Islet precursor cell (in vitro differentiated cells): ENCODE data around the gene CACNA2D1.

Experiments used
- DNase-seq: peaks from one replicate; pipeline ENCODE4 v3.0.0-alpha.2; 2018

The CACNA2D1 gene

DNA sequence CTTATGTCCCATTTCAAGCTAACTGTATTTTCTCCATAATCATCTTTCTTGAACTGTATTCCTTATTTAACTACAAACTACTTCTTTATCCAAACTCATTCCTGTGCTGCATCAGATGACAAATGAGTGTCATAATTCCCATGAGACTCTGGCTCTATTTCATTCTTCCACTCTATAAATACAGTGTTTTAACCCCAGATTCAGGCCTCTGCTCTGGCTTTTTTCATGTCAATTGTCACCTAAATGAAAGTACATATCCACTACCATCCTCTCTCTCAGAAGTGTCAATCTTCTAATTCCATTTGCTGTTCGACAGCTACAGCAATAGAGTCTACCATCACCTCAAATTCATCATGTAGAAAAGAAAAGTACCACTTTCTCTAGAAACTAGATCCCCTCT is 172.7 kb downstream of the CACNA2D1 start:
- DNase-seq, result no peak

DNA sequence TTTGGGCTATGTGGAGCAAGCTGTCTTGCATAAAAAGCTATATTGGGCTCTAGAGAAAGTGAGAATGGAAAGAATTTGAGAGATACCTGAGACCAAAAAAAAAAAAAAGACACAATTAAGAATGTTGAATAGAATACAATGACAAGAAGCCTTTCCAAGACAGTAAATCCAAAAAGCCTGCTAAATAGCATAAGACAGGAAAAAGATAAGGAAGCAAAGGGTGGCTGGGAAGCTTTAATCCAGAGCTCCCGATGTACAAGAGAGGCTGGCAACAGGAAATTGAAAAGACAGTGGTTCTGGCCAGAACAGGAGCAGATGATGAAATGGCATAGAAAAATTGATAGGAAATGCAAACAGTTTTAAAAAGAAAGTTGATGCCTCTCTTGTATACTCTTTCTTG is 174.9 kb downstream of the CACNA2D1 start:
- DNase-seq, result no peak

DNA sequence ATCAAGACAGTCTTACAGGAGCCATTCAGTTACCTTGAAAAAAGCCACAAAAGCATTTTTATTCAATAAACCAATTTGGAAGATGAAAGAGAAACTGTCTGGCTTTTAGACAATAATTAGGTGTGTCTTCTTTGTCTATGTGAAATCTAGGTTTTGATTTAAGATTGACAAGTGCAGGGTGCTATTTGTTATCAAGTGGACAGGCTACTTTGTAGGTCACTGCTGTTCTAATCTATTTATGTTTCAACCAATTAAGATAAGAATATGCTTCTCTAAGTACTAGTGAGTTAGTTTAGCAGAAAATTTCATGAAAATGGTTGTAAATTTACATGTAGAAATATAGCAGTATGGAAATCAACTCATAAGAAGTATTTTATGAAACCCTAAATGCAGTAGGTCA is 177.5 kb downstream of the CACNA2D1 start:
- DNase-seq, result no peak

DNA sequence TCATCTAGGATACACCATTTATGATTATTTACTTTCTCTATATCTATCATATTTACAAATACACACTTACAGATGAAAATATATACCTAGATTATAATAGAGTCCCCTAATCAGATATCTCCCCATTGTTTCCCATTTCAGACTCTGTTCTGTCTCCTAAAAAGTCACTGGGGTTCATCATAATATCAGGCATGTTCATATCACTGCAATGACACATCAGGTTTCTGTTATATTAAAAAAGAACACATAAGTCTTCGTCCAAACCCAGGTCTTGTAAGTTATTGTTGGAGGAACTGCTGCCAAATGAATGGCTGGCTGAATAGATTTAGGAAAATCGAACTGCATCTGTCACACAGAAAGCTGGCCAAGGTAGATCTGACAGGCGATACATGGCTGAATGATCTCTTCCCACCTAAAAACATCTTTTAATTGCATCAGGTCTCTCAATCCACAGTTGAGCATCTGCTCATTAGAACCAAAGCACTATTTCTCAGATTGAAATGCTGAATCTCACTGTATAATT is 178.7 kb downstream of the CACNA2D1 start:
- DNase-seq, result no peak

DNA sequence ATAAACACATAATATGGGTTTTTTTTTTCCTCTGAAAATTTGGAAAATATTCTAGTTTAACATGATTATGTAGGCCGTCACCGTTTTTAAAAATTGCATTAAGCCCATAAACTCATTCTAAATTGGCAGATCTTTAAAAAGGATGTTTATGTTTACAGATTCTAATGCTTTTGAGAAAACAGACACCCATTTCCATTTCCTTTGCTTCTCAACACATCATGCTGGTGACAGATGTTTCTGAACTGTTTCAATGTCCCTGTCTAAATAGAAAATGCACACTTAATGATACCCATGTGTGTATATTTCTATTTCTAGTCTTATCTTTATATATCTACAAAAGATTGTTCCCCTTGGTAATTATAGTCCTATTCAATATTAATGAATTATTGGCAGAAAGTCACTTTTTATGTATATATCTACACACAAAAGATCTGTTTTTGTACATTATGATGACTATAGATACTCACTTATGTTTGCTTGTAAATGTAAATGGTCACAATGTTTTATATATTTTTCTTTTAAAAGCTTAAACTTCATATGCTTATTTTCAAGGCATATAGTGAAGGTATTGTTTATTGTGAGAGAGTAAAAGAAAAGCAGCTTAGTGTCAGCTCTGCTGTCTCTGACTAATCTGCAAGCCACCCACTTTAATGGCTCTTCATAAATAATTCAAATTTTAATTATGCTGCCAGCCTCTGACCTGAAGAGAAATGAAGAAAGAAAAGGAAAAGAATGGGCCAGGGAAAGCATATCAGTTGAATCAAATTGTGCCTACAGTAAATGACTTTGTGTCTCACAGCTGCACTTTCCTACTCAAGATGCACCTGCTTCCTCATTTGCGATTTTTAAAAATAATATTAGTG is 179.4 kb downstream of the CACNA2D1 start:
- DNase-seq, result no peak

DNA sequence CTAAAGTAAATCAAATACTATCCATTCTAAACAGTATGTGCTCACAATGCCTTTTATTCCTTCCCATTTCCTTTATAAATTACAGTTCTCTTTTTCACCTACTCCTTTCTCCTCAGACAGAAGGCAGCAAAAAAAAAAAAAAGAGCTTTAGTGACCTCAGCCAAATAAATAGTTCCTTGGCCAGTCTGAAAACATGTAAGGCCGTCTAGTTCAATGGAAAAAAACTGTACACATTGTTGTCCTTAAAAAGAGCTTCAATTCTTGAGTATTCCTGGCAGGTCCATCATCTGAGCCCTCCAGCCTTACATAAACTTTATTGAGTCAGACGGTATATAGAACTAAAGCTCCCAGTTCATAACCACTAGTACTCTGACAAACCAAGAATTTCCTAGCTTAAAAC is 185.4 kb downstream of the CACNA2D1 start:
- no peak for DNase-seq

DNA sequence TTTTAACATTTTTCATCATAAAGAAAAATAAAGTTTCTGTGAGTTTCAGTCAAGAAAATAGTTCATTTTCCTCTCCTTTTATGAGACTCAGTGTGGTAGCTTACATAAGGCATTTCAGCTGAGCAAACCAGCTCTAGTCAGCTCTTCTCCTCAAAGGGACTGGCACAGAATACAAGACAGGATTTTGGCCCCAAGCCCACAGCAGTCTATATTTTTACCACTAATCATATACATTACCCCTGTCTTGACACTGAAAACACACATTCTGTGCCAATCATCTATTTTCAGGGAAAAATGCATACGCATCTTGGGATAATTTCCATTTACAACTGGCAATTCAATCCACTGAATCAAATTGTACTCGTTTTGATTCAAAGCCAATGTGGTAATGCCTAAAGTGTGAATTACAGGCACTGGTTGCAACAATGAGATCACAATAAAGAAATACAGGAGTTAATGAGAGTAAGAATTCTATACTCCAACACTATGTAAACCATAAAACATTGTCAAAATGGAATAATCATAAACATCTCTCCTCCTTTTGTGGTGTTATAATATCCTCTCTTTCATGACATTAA is 186.4 kb downstream of the CACNA2D1 start:
- DNase-seq, result no peak

DNA sequence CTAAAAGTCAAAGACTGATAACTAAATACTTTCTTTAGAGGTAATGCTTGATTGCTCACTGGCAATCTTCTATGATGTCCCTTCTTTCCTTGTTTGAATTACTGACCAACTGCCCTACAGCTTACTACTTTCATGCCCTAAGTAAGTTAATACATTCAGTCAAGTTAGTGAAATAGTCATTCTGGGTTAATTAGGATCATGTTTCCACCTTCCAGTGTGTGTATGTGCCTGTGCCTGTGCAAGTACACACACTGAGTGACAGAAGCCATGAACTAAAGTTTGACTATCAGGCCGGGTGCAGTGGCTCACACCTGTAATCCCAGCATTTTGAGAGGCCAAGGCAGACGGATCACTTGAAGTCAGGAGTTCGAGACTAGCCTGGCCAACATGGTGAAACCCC is 187.9 kb downstream of the CACNA2D1 start:
- DNase-seq, result no peak

DNA sequence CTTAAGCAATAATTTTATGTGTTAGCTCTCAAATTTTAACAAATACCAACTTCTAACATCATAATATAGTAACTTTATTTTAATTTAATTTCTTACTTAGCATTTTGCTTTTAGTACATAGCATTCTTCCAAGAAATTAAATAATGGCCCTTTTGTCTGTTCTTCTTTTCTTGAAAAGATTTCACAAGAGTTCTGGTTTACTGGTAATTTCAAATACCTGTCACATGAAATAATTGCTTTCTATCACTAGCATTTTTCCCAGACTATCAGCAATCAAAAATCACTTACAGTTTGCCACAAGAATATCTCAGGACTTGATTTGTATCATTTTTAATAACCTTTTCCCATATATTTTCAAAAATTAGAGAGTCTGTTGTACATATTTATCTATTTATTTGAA is 193.0 kb downstream of the CACNA2D1 start:
- DNase-seq, result no peak

DNA sequence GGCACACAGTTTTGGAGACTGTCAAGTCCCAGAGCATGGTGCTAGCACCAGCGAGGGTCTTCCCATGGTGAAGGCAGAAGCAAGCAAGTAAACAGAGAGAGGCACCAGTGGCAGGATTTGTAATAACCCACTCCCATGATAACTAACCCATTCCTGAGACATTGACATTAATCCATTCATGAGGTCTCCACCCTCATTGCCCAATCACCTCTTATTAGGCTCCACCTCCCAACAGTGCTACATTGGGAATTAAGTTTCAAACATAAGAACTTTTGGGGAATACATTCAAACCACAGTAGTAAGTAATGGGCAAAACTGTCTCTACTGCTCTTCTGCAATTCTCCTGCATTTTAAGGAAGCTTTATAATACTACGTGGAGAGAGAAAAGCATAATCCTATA is 193.6 kb downstream of the CACNA2D1 start:
- no peak for DNase-seq

DNA sequence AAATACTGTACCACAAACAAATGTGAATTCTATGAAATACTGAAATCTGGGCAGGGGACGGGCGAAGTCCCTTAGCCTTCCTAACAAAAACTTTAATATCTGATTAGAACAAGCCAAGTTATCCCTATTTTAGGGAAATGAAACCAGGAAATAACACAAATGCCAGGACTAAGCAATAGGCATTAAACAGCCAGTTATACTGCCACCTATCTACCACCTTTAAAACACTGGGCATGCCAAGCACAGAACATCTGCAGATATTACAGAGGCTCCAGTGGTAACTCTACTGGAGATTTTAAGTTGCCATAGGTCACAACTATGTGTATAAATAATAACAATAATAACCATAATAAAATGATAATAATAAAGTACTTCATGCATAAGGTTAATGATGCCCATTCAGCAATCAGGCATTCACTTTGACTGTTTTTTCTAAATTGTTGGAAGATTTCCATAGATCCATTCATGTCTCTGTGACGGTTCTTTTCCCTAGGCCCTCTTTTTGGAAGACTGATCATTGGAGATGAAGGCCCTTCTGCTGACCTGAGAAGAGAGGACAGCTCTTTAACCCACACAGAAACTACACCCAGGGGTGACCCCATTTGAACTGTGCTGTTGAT is 195.7 kb downstream of the CACNA2D1 start:
- no peak for DNase-seq

DNA sequence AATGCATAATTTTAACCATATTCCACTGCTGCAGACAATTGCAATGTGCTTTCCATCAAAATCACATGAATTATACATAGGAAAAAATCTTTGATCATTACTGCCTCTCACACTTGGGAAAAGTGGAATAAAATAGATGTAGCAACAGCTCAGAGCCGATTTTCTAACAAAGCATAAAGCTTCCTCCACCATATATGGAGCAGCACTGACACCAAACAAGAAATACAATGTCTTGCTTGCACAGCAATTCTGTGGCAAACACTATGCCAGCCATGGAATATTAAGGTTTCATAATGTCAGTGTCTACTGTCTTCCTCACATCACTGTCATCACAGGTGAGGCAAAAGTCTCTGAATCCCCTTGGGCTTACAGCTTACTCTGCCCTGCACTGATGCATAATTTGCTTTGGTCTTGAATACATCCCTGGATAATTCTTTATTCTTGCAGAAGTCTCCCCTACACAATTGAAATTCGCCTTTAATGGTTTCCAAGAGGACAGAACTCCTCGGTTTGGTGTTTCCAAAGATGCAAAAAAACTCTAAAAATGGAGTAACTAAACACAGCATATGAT is 198.5 kb downstream of the CACNA2D1 start:
- no peak for DNase-seq

DNA sequence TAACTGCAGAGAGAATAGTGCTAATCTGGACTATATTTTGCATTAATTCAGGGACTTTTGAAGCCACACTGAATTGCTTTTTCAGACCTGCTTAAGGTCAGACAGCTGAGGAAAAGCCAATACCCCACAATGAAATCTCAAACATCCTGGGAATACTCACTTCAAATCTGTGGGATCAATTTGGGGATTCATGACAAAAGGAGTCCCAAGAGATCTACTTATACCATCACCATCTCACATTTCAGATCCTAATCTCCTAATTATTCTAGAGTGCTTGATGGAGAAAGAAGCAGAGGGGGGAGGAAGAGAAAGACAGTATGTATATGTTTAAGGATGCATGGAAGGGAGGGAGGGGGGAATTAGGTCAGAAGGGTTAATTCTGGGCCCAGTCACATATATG is 202.2 kb downstream of the CACNA2D1 start:
- DNase-seq, result no peak

DNA sequence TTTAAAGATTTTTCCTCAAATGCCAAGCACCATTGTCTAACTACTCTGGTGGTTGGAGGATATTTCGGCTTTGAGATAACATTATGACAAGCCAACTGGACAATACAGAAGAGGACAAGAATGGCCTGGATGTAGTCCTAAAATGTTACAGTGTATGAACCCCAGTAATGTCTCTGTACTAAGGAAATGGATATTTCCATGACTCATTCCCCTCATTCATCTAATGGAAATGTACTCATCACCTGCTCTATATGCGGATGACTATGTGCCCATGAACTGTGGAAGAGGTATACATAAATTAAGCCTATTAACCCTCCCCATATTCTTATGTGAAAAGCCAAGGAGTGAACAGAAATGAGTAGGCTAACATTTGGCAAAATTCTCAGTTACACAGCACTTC is 207.9 kb downstream of the CACNA2D1 start:
- no peak for DNase-seq

DNA sequence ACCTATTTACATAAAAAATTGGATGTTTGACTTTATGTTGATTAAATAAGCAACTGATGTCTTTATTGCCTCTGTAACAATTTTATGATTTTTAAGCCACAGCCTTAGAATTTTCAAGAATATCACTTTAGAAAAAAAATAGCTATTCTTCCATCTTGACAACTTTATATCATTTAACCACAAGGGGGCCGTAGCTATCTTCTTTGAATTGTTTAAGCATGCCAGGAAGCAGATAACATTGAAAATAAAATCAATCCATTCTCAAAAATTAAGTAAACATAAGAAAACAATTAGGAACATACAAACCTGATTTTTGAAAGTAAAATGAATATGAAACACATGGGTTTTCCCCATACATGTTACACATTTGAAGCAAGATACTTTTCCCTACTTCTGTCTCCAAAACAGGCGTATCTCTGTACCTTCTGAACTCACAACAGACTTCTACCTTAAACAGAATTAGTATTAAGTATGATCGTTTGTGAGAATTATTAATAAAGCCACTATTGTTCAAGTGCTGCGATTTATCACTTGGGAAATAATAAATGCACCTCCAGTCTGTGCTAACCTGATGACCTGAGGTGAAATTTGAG is 209.0 kb downstream of the CACNA2D1 start:
- DNase-seq, result no peak

DNA sequence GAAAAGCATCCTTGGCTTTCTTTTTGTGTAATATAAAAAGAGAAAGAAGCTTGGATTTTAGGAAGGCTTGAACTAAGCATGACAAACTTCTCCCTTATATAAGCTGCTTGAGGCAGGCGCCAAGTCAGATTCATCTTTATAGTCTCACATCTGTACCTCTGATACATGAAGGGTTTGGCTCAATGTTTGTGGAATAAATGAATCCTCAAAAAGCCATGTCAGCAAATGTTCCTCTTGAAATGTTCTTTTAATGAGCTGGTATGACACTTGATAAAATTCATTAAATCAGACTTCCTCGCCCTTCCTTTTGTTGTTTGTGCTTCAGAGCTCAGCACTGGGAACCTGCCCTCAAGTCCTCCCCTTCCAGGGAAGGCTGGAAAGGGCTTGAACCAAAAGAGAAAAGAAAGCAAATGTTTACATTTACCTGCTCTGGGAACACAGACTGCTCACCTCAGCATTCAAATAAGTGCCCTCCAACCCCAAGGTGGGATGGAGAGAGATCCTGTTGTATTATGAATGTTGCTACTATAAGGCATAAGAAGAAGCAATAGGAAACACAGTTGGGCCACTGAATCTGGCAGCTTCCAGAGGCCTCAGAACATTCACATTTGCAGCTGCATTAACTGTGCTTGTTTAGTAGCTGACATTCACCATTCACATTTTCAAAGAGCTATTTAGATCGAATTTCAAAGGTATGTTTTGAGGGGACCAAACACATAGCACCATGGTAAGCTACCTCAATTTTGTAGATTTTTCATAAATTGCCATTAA is 212.6 kb downstream of the CACNA2D1 start:
- no peak for DNase-seq

DNA sequence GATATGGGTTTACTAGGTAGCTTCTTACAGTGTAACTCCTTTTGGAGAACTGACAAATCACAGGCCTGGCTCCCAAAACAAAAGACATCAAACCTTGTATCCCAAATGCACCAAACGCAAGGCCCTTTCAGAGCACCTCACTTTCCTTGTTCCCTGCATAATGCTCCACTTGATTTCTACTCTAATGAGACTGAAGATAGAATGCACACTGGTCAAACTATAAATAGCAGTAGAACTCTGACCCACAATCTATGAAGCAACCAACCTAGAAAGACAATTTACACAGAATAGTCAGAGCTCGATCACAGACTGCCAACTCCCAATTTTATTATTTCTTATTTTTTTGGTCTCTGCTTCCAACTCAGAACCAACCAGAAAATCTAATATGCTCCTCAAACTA is 214.4 kb downstream of the CACNA2D1 start:
- DNase-seq, result no peak

DNA sequence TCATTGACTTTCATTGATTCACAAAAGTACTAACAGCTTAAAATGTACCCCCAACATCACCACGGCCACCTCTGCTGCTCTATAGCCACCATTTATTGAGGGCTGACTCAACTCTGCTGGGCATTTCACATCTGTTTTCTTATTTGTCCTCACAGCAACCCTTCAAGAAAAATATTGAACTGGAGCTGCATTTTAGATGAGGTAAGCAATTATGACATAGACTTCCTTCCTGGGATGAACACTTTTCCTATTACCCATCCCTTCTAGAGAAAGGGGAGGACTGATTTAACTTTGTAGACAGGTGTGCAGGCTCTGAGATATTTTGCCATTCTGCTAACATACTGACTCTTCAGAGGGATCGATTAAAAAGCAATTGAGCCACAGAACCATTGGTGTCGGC is 217.4 kb downstream of the CACNA2D1 start:
- DNase-seq, result no peak

DNA sequence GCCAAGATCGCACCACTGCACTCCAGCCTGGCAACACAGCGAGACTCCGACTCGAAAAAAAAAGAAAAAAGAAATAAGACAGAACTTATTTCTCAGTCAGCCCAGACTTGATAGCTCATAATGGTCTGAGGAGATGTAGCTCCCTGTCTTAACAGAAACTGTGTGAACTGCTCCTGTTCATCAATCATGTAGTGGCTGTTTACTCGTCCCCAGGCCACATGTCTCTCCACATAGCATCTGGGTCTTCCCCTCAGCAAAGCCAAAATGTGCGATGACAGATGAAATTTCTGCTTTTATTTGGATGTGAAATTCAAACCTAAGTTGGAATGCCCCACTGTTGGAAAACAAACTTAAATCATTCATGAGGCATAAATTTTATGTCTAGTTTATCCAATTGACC is 219.0 kb downstream of the CACNA2D1 start:
- no peak for DNase-seq

DNA sequence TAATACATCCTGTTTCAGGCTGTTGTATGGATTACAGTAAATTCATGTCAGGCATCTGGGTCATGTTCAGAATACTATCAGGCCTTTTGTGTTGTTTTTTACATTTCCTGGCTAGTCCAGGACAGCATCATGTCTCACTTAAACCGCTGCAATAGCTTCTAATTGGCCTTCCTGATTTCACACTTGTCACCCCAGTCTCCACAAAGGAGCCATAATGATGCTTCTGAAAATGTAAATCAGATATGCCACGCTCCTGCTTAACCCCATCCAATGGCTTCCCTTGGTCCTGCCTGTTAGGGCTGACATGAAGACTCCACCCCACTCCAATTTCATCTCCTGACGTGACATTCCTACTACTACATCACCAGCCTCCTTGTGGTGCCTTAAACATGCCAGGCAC is 220.0 kb downstream of the CACNA2D1 start:
- no peak for DNase-seq

DNA sequence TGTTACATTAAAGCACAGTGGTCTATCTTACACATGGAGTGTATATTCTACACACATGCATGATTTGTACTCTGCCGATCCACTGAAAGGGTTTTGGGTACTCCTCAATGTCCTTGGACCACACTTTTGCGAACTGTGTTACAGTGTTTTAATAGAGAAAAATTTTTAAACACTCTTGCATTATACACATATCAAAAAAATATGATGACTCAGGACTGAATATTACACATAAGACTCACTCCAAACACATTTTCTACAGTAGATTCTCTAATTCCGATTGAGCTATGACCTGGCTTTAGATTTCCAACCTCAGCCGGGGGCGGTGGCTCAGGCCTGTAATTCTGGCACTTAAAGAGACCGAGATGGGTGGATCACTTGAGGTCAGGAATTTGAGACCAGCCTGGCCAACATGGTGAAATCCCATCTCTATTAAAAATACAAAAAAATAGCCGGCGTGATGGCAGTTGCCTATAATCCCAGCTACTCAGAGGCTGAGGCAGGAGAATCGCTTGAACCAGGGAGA is 222.4 kb downstream of the CACNA2D1 start:
- DNase-seq, result no peak

DNA sequence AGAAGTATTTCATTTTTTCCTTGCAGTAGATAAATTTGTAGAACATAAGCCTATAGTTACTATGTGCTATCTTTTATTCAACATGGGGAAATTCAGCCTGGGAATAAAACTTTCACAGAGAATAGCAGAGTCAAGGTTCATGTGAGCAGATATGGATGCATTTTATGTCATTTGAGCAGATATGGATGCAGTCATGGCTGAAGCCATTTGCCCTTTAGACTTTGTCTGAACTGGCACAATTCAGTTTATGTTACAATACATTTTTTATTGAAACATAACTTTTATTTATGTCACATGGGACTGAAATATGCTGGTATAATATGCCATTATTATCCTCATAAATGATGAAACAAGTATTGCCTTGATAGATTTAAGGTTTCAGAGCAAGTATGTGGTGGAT is 231.1 kb downstream of the CACNA2D1 start:
- DNase-seq, result no peak
